Activated naive CD8-positive, alpha-beta T cell (primary cell): ENCODE measurements around the gene CDK3.
"Not testable (repeated sequence)": the region's sequence is repeated elsewhere in the genome, so short reads cannot be mapped to it uniquely, and the experiment has no call there.

Source experiments
- H3K27ac Mint-ChIP-seq: one replicate; pipeline ENCODE4 v1.8.0; 2021; ENCODE audit warnings: mixed read lengths
- H3K27me3 Mint-ChIP-seq: one replicate; pipeline ENCODE4 v1.8.0; 2021; ENCODE audit warnings: mixed read lengths
- H3K36me3 Mint-ChIP-seq: one replicate; pipeline ENCODE4 v1.8.0; 2021; ENCODE audit warnings: mixed read lengths
- H3K4me1 Mint-ChIP-seq: one replicate; pipeline ENCODE4 v1.8.0; 2021; ENCODE audit warnings: low read depth, mixed read lengths
- H3K4me3 Mint-ChIP-seq: one replicate; pipeline ENCODE4 v1.8.0; 2021; ENCODE audit warnings: mild to moderate bottlenecking, mixed read lengths
- H3K9me3 Mint-ChIP-seq: one replicate; pipeline ENCODE4 v1.8.0; 2021; ENCODE audit warnings: low read depth, mixed read lengths

The CDK3 gene

GRCh38 chr17:76036497-76037261 lies 36.0 kb downstream of the CDK3 start:
- H3K27ac Mint-ChIP-seq = no peak overlapping the region
- peaks cover 31% of the 10 kb centered on the region for H3K4me1 Mint-ChIP-seq
- no peaks in the 10 kb centered on the region for H3K36me3 Mint-ChIP-seq
- no peaks in the 10 kb centered on the region for H3K27me3 Mint-ChIP-seq
- no peak overlapping the region for H3K4me3 Mint-ChIP-seq
- no peaks in the 10 kb centered on the region for H3K9me3 Mint-ChIP-seq

- Mint-ChIP-seq H3K4me1 (peaks cover 28% of the 10 kb centered on the region), H3K27ac (peak overlapping the region; percentile 46), H3K9me3 (no peaks in the 10 kb centered on the region), H3K27me3 (no peaks in the 10 kb centered on the region), H3K4me3 (no peak overlapping the region), H3K36me3 (no peaks in the 10 kb centered on the region)
These were observed 37.4 kb downstream of the CDK3 start for GRCh38 chr17:76038050-76038449.

GRCh38 chr17:76039121-76039520 lies 38.5 kb downstream of the CDK3 start:
- Mint-ChIP-seq H3K4me1 (peaks cover 24% of the 10 kb centered on the region), H3K4me3 (no peak overlapping the region), H3K9me3 (no peaks in the 10 kb centered on the region), H3K27me3 (no peaks in the 10 kb centered on the region), H3K36me3 (no peaks in the 10 kb centered on the region), H3K27ac (peak overlapping the region; percentile 64)

- no peaks in the 10 kb centered on the region for H3K9me3 Mint-ChIP-seq
- peaks cover 19% of the 10 kb centered on the region for H3K4me1 Mint-ChIP-seq
- H3K36me3 Mint-ChIP-seq = peaks cover under 1% of the 10 kb centered on the region
- peak overlapping the region; percentile 41 for H3K27ac Mint-ChIP-seq
- H3K27me3 Mint-ChIP-seq = no peaks in the 10 kb centered on the region
- no peak overlapping the region for H3K4me3 Mint-ChIP-seq
These were observed 39.7 kb downstream of the CDK3 start for GRCh38 chr17:76040376-76040775.

- H3K27ac Mint-ChIP-seq, H3K4me1 Mint-ChIP-seq, H3K9me3 Mint-ChIP-seq, H3K27me3 Mint-ChIP-seq, H3K36me3 Mint-ChIP-seq, H3K4me3 Mint-ChIP-seq: not testable (repeated sequence)
These were observed 42.2 kb downstream of the CDK3 start for GRCh38 chr17:76042868-76043267.

GRCh38 chr17:76044475-76045007 lies 43.9 kb downstream of the CDK3 start:
- not testable (repeated sequence) for H3K4me3 Mint-ChIP-seq, H3K36me3 Mint-ChIP-seq, H3K9me3 Mint-ChIP-seq, H3K4me1 Mint-ChIP-seq, H3K27me3 Mint-ChIP-seq
- H3K27ac Mint-ChIP-seq = peak overlapping the region; percentile 41

GRCh38 chr17:76046064-76046463 lies 45.4 kb downstream of the CDK3 start:
- H3K27ac Mint-ChIP-seq = no peak overlapping the region
- no peaks in the 10 kb centered on the region for H3K27me3 Mint-ChIP-seq
- H3K4me1 Mint-ChIP-seq = peaks cover 14% of the 10 kb centered on the region
- H3K9me3 Mint-ChIP-seq = no peaks in the 10 kb centered on the region
- peaks cover 10% of the 10 kb centered on the region for H3K36me3 Mint-ChIP-seq
- H3K4me3 Mint-ChIP-seq = no peak overlapping the region

- Mint-ChIP-seq H3K27me3 (no peaks in the 10 kb centered on the region), H3K4me3 (no peak overlapping the region), H3K36me3 (peaks cover 12% of the 10 kb centered on the region), H3K4me1 (peaks cover 17% of the 10 kb centered on the region), H3K27ac (peak overlapping the region; percentile 37), H3K9me3 (no peaks in the 10 kb centered on the region)
These were observed 47.5 kb downstream of the CDK3 start for GRCh38 chr17:76048025-76048605.

GRCh38 chr17:76048711-76049110 lies 48.1 kb downstream of the CDK3 start:
- H3K4me3 Mint-ChIP-seq = no peak overlapping the region
- no peaks in the 10 kb centered on the region for H3K27me3 Mint-ChIP-seq
- H3K27ac Mint-ChIP-seq = no peak overlapping the region
- H3K36me3 Mint-ChIP-seq = peaks cover 12% of the 10 kb centered on the region
- peaks cover 22% of the 10 kb centered on the region for H3K4me1 Mint-ChIP-seq
- no peaks in the 10 kb centered on the region for H3K9me3 Mint-ChIP-seq

GRCh38 chr17:76049239-76049638 lies 48.6 kb downstream of the CDK3 start:
- no peak overlapping the region for H3K4me3 Mint-ChIP-seq
- peak overlapping the region; percentile 67 for H3K27ac Mint-ChIP-seq
- H3K4me1 Mint-ChIP-seq = peaks cover 27% of the 10 kb centered on the region
- peaks cover 12% of the 10 kb centered on the region for H3K36me3 Mint-ChIP-seq
- H3K9me3 Mint-ChIP-seq = no peaks in the 10 kb centered on the region
- no peaks in the 10 kb centered on the region for H3K27me3 Mint-ChIP-seq

GRCh38 chr17:76049836-76050537 lies 49.3 kb downstream of the CDK3 start:
- peak overlapping the region; percentile 54 for H3K27ac Mint-ChIP-seq
- no peak overlapping the region for H3K4me3 Mint-ChIP-seq
- H3K9me3 Mint-ChIP-seq = no peaks in the 10 kb centered on the region
- no peaks in the 10 kb centered on the region for H3K27me3 Mint-ChIP-seq
- peaks cover 27% of the 10 kb centered on the region for H3K4me1 Mint-ChIP-seq
- H3K36me3 Mint-ChIP-seq = peaks cover 12% of the 10 kb centered on the region

GRCh38 chr17:76050538-76051467 lies 50.1 kb downstream of the CDK3 start:
- peaks cover 27% of the 10 kb centered on the region for H3K4me1 Mint-ChIP-seq
- H3K27ac Mint-ChIP-seq = peak overlapping the region; percentile 9
- H3K27me3 Mint-ChIP-seq = no peaks in the 10 kb centered on the region
- no peak overlapping the region for H3K4me3 Mint-ChIP-seq
- no peaks in the 10 kb centered on the region for H3K9me3 Mint-ChIP-seq
- H3K36me3 Mint-ChIP-seq = peaks cover 10% of the 10 kb centered on the region

- Mint-ChIP-seq H3K27ac (peak overlapping the region; percentile 9), H3K36me3 (peaks cover 12% of the 10 kb centered on the region), H3K9me3 (no peaks in the 10 kb centered on the region), H3K4me3 (no peak overlapping the region), H3K4me1 (peaks cover 27% of the 10 kb centered on the region), H3K27me3 (no peaks in the 10 kb centered on the region)
These were observed 50.9 kb downstream of the CDK3 start for GRCh38 chr17:76051561-76051960.

GRCh38 chr17:76053246-76054111 lies 52.8 kb downstream of the CDK3 start:
- H3K36me3 Mint-ChIP-seq = peaks cover 8% of the 10 kb centered on the region
- H3K27me3 Mint-ChIP-seq = no peaks in the 10 kb centered on the region
- H3K4me3 Mint-ChIP-seq = no peak overlapping the region
- H3K27ac Mint-ChIP-seq = peak overlapping the region; percentile 61
- H3K4me1 Mint-ChIP-seq = peaks cover 29% of the 10 kb centered on the region
- H3K9me3 Mint-ChIP-seq = no peaks in the 10 kb centered on the region
